WTC11 (cell line): ENCODE results near the gene CCDC178. TPM values are rescaled to one million over a fixed set of nuclear protein-coding genes. Genes with fewer than 3 reads are reported as not detected.

Source experiments
- ATAC-seq: fragments of 200-7000 bp; cut with Tn5 transposase; 2 replicates; pipeline ENCODE4 v1.10.0; 2021; ENCODE audit warnings: mild to moderate bottlenecking, moderate library complexity
- CTCF ChIA-PET: fragments of 300-600 bp; sonication (Branson Sonifier 250); formaldehyde crosslinking; loops from one replicate; lab custom pipeline; 2021; ENCODE audit warnings: antibody characterized with exemption; lab: Charles Lee
- POLR2A ChIA-PET: fragments of 350-600 bp; sonication (Branson Sonifier 250); formaldehyde crosslinking; loops from one replicate; lab custom pipeline; 2021; ENCODE audit warnings: antibody characterized with exemption; lab: Charles Lee
- DNase-seq: peaks from one replicate; pipeline ENCODE4 v3.0.0; 2021; ENCODE audit warnings: low spot score
- H3K27ac Mint-ChIP-seq: 2 replicates; pipeline ENCODE4 v1.8.0; 2021; ENCODE audit warnings: mixed read lengths
- H3K27me3 Mint-ChIP-seq: 2 replicates; pipeline ENCODE4 v1.8.0; 2021; ENCODE audit warnings: low read depth, mild to moderate bottlenecking, moderate library complexity, mixed read lengths
- H3K36me3 Mint-ChIP-seq: 2 replicates; pipeline ENCODE4 v1.8.0; 2021; ENCODE audit warnings: mixed read lengths
- H3K4me1 Mint-ChIP-seq: 2 replicates; pipeline ENCODE4 v1.8.0; 2022; ENCODE audit warnings: mixed read lengths
- H3K4me3 Mint-ChIP-seq: 2 replicates; pipeline ENCODE4 v1.8.0; 2021; ENCODE audit warnings: mild to moderate bottlenecking, moderate library complexity, mixed read lengths
- H3K9me3 Mint-ChIP-seq: 2 replicates; pipeline ENCODE4 v1.8.0; 2021; ENCODE audit warnings: mixed read lengths
- ATF1 ChIP-seq: sonication (generic); formaldehyde crosslinking; IDR thresholded peaks from 2 replicates; pipeline ENCODE4 v1.8.1; 2023; ENCODE audit warnings: mild to moderate bottlenecking, moderate library complexity, missing genetic modification reagents
- CTCF ChIP-seq: fragments of 200-600 bp; IDR thresholded peaks from 2 replicates; pipeline ENCODE4 v1.8.0; 2022; ENCODE audit warnings: antibody characterized with exemption
- EMX1 ChIP-seq: fragments of 250-450 bp; sonication (Bioruptor Pico); IDR thresholded peaks from 2 replicates; pipeline ENCODE4 v1.8.0; 2021; ENCODE audit warnings: mild to moderate bottlenecking
- GABPB1 ChIP-seq: sonication (generic); formaldehyde crosslinking; IDR thresholded peaks from 2 replicates; pipeline ENCODE4 v1.8.1; 2023; ENCODE audit warnings: mild to moderate bottlenecking, missing genetic modification reagents
- MYBL2 ChIP-seq: sonication (generic); formaldehyde crosslinking; IDR thresholded peaks from 2 replicates; pipeline ENCODE4 v1.8.1; 2023; ENCODE audit warnings: mild to moderate bottlenecking, moderate library complexity, missing genetic modification reagents
- NFYB ChIP-seq: sonication (generic); formaldehyde crosslinking; conservative IDR thresholded peaks from 2 replicates; pipeline ENCODE4 v1.8.0; 2022; ENCODE audit warnings: low read depth, missing genetic modification reagents
- NR2C2 ChIP-seq: sonication (generic); formaldehyde crosslinking; IDR thresholded peaks from 2 replicates; pipeline ENCODE4 v1.8.0; 2022; ENCODE audit warnings: mild to moderate bottlenecking, missing genetic modification reagents
- PRRX2 ChIP-seq: fragments of 250-450 bp; sonication (Bioruptor Pico); IDR thresholded peaks from 2 replicates; pipeline ENCODE4 v1.8.0; 2021; ENCODE audit warnings: mild to moderate bottlenecking
- SMAD3 ChIP-seq: sonication (generic); formaldehyde crosslinking; IDR thresholded peaks from 2 replicates; pipeline ENCODE4 v1.8.0; 2022; ENCODE audit warnings: missing genetic modification reagents, mild to moderate bottlenecking, borderline replicate concordance
- STAT6 ChIP-seq: sonication (generic); formaldehyde crosslinking; conservative IDR thresholded peaks from 2 replicates; pipeline ENCODE4 v1.8.1; 2023; ENCODE audit warnings: mild to moderate bottlenecking, low read depth, missing genetic modification reagents, moderate library complexity
- TCF7 ChIP-seq: sonication (generic); formaldehyde crosslinking; IDR thresholded peaks from 2 replicates; pipeline ENCODE4 v1.8.0; 2022; ENCODE audit warnings: mild to moderate bottlenecking, low read depth, missing genetic modification reagents, moderate library complexity
- TEAD4 ChIP-seq: sonication (generic); formaldehyde crosslinking; IDR thresholded peaks from 2 replicates; pipeline ENCODE4 v1.8.0; 2022; ENCODE audit warnings: mild to moderate bottlenecking, missing genetic modification reagents
- TP53 ChIP-seq: sonication (generic); formaldehyde crosslinking; IDR thresholded peaks from 2 replicates; pipeline ENCODE4 v1.8.1; 2023; ENCODE audit warnings: mild to moderate bottlenecking, missing genetic modification reagents
- ZBTB43 ChIP-seq: sonication (generic); formaldehyde crosslinking; IDR thresholded peaks from 2 replicates; pipeline ENCODE4 v1.8.1; 2023; ENCODE audit warnings: mild to moderate bottlenecking, missing genetic modification reagents
- ZNF138 ChIP-seq: sonication (generic); formaldehyde crosslinking; conservative IDR thresholded peaks from 2 replicates; pipeline ENCODE4 v1.8.1; 2022; ENCODE audit warnings: mild to moderate bottlenecking, moderate library complexity, missing genetic modification reagents
- ZNF423 ChIP-seq: fragments of 250-450 bp; sonication (Bioruptor Pico); IDR thresholded peaks from 2 replicates; pipeline ENCODE4 v2.1.2; 2022; ENCODE audit warnings: mild to moderate bottlenecking, moderate library complexity
- ZNF512 ChIP-seq: sonication (generic); formaldehyde crosslinking; IDR thresholded peaks from 2 replicates; pipeline ENCODE4 v1.8.1; 2022; ENCODE audit warnings: missing genetic modification reagents, borderline replicate concordance
- total RNA-seq: library from RNA; stranded (reverse); gene quantifications from 3 replicates; pipeline ENCODE4 v1.2.3, GENCODE V29; 2021

CCDC178 gene
- total RNA-seq, 1 experiment from 2014 or later, result 0.20 TPM

GRCh38 chr18:33157893-33158292, 282.6 kb downstream of the CCDC178 start (continued):
- no peak for TF ChIP-seq ZBTB43 (CRISPR knock-in tag)
- no peak for TF ChIP-seq NFYB (CRISPR knock-in tag)
- TF ChIP-seq ZNF138 (CRISPR knock-in tag), result no peak
- no peak for TF ChIP-seq ZNF512

GRCh38 chr18:33156906-33157470, 283.5 kb downstream of the CCDC178 start:
- ChIA-PET POLR2A (interaction anchor here (0.7 kb wide), 1 partner anchor 202 kb away, joined by 4 read pairs; no protein-coding TSS in a partner anchor), CTCF (interaction anchor here (0.6 kb wide), 1 partner anchor 1128 kb away, joined by 4 read pairs; no protein-coding TSS in a partner anchor)
- no peaks in the 10 kb centered on the region for H3K9me3 Mint-ChIP-seq
- H3K36me3 Mint-ChIP-seq, result no peaks in the 10 kb centered on the region
- no peaks in the 10 kb centered on the region for H3K27me3 Mint-ChIP-seq
- H3K4me3 Mint-ChIP-seq, result no peak overlapping the region
- no peak for ATAC-seq
- no peak overlapping the region for H3K27ac Mint-ChIP-seq
- TF ChIP-seq ATF1 (CRISPR knock-in tag) (no peak), NR2C2 (no peak), TCF7 (no peak), GABPB1 (CRISPR knock-in tag) (no peak), TP53 (CRISPR knock-in tag) (no peak), PRRX2 (no peak)
- DNase-seq, result no peak
- no peaks in the 10 kb centered on the region for H3K4me1 Mint-ChIP-seq

GRCh38 chr18:33154049-33154448, 286.5 kb downstream of the CCDC178 start:
- H3K4me3 Mint-ChIP-seq, result no peak overlapping the region
- TF ChIP-seq CTCF (no peak), ZNF423 (CRISPR knock-in tag) (no peak), MYBL2 (CRISPR knock-in tag) (no peak), TEAD4 (CRISPR knock-in tag) (no peak), STAT6 (CRISPR knock-in tag) (no peak), SMAD3 (no peak), EMX1 (CRISPR knock-in tag) (no peak)
- no peak for ATAC-seq
- H3K36me3 Mint-ChIP-seq, result no peaks in the 10 kb centered on the region
- POLR2A ChIA-PET, result no interaction called here
- CTCF ChIA-PET, result interaction anchor here (0.5 kb wide), 1 partner anchor 1071 kb away, joined by 5 read pairs; the partner anchor contains the start of gene NOL4
- H3K9me3 Mint-ChIP-seq, result peaks cover 15% of the 10 kb centered on the region
- no peaks in the 10 kb centered on the region for H3K4me1 Mint-ChIP-seq
- no peaks in the 10 kb centered on the region for H3K27me3 Mint-ChIP-seq
- no peak overlapping the region for H3K27ac Mint-ChIP-seq
- DNase-seq, result no peak
